SK-N-DZ (cell line): Measurements from ENCODE around the gene SLX4IP.

Source experiments
- DNase-seq: peaks from one replicate; pipeline ENCODE4 v3.0.0-alpha.2; 2015; ENCODE audit warnings: low spot score

SLX4IP gene

DNA sequence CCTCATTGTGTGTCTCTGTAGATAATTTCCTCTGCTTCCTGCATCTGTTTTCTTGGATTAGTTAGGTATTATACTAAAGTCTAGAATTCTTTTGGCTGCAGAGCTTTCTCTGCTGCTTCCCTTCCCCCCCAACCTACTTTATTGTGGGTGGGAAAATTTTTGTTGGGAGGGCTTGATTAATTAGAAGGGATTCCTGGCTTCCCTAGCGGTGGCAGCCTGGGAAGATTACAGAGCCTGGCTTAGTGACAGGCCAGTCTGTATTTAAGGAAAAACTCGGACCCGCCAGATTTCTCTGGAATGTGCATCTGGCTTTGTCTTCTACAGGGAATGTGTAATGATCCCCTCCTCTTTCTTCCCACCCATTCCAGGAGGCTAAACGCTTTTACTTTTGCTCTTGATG is 31.2 kb downstream of the SLX4IP start:
- no peak for DNase-seq

- no peak for DNase-seq
These were observed 31.8 kb downstream of the SLX4IP start for GRCh38 chr20:10466855-10467254.

- no peak for DNase-seq
These were observed 32.7 kb downstream of the SLX4IP start for GRCh38 chr20:10467681-10468339.

DNA sequence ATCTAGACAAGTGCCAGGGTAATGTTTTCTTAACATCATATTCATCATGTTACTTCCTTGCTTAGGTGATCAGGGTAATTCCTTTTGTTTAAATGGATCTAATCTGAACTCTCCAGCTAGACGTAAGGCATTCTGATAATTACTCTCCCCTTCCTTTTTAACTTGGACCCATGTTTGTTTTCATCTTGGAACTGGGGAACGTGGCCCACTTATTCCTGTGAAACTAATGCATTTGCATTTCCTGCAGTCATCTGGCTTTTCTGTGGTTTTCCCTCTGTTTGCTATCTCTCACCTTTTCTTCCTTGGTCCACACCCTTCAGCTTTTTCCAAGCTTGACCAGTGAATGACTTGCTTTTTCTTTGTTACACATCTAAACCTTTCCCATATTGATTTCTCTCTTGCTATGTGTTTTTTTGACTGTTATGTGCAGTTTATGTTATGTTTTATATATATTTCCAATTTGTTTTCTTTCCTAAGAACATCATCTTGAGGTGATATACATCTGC is 33.3 kb downstream of the SLX4IP start:
- no peak for DNase-seq

GRCh38 chr20:10469056-10469455 is 34.0 kb downstream of the SLX4IP start:
- DNase-seq, result no peak

GRCh38 chr20:10469599-10469998 is 34.5 kb downstream of the SLX4IP start:
- peak; percentile 35 for DNase-seq

- no peak for DNase-seq
These were observed 35.2 kb downstream of the SLX4IP start for GRCh38 chr20:10470276-10470675.

DNA sequence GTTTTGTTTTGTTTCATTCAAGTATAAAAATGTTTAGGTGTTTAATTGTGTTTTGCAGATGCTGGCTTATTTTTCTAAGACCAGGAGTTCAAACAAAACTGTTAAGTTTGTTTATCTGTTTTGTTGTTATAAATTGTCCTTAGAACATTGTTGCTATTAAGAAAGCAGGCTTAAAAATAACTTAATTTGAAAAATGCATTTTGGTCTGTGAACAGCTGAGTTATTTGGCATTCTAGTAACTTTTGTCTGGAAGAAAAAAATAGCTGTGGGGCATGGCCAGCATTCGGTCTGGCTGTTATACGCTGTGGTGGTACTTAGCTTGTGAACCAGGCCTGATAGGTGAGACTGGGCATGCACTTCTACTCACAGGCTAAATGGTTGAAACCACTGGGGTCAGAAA is 37.8 kb downstream of the SLX4IP start:
- no peak for DNase-seq

DNA sequence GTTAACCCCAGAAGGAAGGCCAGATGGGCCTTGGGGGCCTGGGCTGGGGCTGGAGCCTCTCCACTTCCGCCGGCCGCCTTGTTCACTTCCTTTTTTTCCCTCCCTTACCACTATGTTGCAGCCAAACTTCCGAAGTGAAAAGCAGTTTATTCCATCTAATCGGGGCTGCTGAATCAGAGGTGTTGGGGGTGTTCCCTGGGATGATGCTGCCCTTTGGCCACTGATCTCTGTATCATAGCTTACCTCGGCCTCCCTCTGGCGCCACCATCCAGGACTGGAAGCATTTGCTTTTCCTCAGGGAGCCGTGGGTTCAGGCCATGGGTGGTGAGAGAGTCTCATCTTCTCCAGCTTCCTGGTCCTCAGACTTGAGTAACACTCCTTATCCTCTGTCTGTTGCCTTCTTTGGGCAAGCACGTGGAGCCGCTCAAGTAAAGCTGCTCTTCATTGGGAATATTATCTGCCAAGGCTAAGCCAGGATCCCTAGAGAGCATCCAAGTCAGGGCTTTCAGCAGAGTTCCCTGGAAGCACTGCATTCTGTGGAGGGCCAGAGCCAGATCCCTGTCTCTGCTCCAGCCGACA is 39.6 kb downstream of the SLX4IP start:
- DNase-seq, result no peak

- DNase-seq, result no peak
These were observed 40.1 kb downstream of the SLX4IP start for GRCh38 chr20:10475225-10475624.

DNA sequence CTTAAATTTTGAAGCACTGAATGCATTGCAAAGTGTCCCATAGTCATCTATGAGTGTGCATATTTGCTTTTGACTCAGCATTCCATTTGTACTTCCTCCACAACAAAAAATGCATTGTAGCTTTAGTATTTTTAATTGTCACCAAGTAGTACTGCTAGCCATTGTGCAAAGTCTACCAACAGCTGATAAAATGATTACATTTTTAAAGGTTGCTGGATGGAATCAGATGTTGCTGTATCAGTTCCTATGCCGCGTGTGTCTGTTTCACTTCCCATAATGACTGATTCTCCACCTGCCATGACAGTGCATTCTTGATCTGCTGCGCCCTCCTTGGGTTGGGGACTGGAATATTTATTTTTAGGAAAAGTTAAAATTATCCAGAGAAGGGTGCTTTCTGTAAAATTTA is 41.2 kb downstream of the SLX4IP start:
- DNase-seq, result no peak

GRCh38 chr20:10478205-10478604 is 43.1 kb downstream of the SLX4IP start:
- DNase-seq, result no peak

DNA sequence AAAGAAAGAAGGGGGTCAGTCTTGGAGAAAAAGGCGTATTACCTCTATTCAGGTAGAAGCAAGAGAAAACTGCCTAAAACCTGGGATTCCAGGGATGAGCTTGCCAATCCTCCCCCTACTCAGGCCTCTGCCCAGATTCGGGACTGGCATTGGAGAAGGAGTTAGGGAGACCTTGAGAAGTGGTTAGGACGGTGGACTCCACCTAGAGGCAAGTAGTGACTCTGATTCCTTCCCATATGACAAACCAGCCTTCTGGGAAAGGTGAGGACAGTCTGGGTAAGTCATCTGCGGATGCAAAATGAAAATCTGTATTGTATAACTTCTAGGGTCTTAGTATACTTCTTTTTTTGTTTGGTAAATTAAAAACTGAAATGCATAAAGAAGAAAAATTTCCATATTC is 43.8 kb downstream of the SLX4IP start:
- DNase-seq, result no peak

DNA sequence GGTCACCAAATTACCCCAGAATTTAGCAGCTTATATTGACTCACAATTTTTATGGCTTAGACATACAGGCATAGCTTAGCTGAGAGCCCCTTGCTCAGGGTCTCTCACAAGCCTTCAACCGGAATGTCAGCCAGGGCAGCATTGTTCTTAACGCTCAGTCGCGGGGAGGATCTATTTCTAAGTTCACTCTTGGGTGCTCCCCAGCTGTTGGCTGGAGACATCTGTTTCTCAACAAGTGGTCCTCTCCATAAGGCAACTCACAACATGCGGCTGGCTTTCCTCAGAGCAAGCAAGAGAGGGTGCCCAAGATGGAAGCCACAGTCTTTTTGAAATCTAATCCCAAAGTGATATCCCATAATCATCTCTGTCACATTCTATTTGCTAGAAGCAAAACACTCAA is 46.6 kb downstream of the SLX4IP start:
- peak; percentile 41 for DNase-seq

GRCh38 chr20:10483691-10484090 is 48.6 kb downstream of the SLX4IP start:
- no peak for DNase-seq

GRCh38 chr20:10487142-10488136 is 52.3 kb downstream of the SLX4IP start:
- DNase-seq, result no peak

- no peak for DNase-seq
These were observed 53.4 kb downstream of the SLX4IP start for GRCh38 chr20:10488534-10488933.

DNA sequence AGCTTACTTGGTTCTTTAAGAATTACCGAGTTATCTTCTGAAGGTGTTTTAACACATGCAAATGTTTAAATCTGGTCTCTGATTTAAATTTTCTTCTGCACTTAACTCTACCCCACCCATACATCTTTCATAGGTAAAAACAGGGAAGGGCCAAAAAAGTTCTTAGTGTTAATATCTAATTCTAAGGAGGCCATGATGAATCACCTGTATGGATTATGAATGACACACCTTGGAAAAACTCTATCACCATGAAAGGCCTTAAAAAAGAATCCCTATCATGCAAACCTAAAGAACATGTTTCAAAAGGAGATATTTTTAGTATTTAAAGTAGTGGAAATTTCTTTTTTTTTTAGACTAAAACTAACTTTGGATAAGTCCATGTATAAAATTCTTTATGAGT is 54.7 kb downstream of the SLX4IP start:
- DNase-seq, result no peak

DNA sequence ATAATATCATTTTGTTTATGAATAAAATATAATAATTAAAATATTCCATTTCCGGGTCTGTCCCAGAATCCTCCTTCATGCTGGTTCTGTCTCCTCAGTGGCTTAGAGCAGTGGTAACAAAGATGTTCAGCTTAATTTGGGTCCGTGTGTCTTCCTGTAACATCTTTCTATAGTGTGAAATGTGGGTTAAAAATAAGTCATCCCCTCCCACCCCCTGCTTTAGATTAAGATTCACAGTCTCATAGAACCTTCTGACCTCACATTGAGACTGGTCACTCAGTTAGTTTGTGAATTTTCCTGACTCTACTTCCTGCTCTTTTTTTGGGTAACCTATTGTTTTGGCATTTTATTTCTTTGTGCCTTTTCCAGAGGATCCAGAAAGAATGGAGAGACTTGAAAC is 55.2 kb downstream of the SLX4IP start:
- DNase-seq, result no peak

- no peak for DNase-seq
These were observed 55.6 kb downstream of the SLX4IP start for GRCh38 chr20:10490706-10491105.

DNA sequence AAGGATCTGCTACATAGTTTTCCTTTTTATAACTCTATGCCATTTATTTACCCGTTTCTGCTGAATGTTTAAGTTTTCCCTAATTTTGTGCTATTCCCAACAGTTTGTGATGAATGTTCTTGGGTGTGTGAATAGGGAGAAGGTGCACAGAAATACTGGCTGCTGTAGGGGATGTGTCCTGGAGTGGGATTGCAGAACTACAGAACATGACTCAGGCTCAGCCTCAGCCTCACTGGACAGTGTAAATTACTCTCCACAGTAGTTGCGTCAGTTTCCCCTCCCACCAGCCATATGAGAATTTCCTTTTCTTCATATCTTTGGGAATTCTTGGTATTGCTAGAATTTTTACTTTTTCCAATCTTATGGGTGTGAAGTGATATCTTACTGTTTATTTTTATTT is 57.0 kb downstream of the SLX4IP start:
- DNase-seq, result no peak

GRCh38 chr20:10492844-10493243 is 57.7 kb downstream of the SLX4IP start:
- no peak for DNase-seq
